HG02642 (cell line): ENCODE data around the gene LRMDA.

Experiments used
- ATAC-seq: cut with Tn5 transposase; IDR thresholded peaks from one replicate; pipeline ENCODE4 v1.9.1; 2021; ENCODE audit warnings: mild to moderate bottlenecking; ENCODE audit not compliant: unreplicated experiment, poor library complexity

LRMDA gene

DNA sequence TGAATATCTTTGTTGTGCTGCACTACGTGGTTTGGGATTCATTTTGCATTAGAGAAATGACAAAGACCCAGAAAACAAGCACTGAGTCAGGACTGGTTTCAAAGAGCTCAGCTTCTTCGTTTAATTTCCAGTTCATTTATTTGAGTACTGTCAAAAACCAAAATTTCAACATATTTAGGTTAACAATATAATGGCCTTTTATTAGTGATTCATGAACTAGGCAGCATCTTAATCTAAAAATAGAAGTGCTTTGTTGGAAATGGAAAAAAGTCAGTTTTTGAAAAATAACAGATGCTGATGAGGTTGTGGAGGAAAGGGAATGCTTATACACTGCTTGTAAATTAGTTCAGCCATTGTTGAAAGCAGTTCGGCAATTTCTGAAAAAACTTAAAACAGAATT is 856.4 kb downstream of the LRMDA start:
- no peak for ATAC-seq

DNA sequence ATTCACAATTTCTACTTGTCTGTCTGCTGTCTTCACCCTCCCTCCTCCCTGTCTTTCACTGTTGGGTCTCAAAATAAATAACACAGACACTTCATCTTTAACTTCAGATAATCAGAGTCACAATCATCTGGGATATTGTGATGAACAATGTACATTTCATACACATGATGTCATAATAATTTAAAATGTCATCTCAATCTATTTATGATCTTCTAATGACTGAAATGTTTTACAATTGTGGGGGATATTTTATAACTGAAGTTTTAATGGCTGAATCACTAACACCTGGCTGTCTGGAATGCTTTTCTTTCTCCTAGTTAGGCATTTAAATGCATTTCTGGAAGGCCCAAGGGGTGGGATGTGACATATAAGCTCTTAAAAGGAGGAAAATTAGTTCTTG is 859.8 kb downstream of the LRMDA start:
- ATAC-seq = no peak

- ATAC-seq = no peak
These were observed 860.5 kb downstream of the LRMDA start for GRCh38 chr10:76291885-76292284.

- no peak for ATAC-seq
These were observed 865.5 kb downstream of the LRMDA start for GRCh38 chr10:76296957-76297356.

GRCh38 chr10:76297358-76297757 is 865.9 kb downstream of the LRMDA start:
- ATAC-seq = no peak

DNA sequence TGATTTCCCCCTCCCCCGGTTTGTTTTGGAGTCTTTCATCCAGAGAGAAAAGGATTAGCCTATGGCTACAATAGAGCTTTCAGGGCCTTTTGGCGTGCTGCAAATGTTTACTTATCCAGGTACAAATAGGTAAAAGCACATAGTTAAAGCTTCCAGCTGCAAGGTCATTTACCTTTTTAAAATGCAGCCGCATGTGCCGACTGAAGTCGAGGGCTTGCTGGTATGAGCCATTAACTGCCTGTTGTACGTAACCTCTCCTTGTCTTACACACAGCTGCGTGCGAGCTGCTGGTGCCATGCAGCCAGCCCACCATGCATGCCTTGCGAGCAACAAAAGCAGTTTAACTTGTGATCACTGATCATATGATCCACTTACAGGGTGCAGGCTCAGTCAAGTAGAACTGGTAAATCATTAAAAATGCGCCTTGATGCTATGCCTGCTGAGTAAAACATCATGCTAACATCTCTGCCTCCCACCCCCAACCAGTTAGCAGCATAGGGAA is 866.4 kb downstream of the LRMDA start:
- no peak for ATAC-seq

GRCh38 chr10:76298329-76298728 is 866.9 kb downstream of the LRMDA start:
- ATAC-seq = no peak

DNA sequence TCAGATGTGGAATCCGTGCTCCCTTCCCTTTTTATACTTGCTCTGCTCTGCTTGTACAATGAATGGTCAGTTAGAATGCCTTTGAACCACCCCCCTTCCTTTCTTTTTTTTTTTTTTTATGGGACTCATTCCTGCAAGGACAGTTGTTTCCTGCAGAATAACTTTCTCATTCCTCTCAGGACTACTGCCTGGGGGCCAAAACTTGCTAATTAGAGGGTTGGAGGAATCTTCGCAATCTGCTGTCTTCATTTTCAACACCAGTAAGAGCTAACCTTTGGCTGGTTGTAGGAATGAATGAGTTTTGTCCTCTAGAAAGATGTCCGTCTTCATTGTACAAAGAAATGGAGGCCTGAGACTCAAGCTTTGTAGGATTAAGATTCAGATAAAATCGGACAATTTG is 868.1 kb downstream of the LRMDA start:
- ATAC-seq = no peak

- no peak for ATAC-seq
These were observed 869.8 kb downstream of the LRMDA start for GRCh38 chr10:76301211-76301610.

GRCh38 chr10:76301950-76302349 is 870.5 kb downstream of the LRMDA start:
- no peak for ATAC-seq

- no peak for ATAC-seq
These were observed 871.1 kb downstream of the LRMDA start for GRCh38 chr10:76302481-76302880.

DNA sequence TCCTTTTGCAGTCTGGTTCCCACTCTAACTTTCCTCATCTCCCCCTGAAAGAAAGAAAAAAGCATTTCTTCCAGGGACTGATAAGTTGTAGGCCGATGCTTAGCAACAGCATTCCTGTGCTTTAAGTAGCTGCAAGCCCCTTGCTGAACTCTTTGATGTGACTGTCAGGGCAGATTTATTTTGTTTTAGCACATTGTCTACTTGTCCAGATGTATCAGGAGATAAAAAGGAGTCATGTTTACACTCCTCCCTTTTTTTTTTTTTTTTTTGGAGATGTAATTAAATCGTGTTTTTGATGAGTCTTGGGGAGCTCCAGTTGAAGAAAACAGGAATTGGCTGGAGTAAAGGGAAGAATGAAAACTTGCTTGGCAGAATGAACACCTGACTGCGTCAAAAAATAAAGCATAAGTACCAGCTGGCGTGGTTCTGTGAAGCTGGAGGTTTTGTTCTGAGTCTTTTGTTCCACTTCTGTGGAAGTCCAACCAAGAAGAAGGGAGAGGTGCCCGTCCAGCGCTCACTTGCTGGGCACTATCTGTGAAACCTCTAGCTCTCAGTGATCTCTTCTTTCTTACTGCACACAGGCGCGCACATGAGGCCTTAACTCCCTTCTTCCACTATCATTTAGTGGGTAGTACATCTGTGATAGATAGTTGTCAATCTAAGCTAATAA is 871.7 kb downstream of the LRMDA start:
- no peak for ATAC-seq

DNA sequence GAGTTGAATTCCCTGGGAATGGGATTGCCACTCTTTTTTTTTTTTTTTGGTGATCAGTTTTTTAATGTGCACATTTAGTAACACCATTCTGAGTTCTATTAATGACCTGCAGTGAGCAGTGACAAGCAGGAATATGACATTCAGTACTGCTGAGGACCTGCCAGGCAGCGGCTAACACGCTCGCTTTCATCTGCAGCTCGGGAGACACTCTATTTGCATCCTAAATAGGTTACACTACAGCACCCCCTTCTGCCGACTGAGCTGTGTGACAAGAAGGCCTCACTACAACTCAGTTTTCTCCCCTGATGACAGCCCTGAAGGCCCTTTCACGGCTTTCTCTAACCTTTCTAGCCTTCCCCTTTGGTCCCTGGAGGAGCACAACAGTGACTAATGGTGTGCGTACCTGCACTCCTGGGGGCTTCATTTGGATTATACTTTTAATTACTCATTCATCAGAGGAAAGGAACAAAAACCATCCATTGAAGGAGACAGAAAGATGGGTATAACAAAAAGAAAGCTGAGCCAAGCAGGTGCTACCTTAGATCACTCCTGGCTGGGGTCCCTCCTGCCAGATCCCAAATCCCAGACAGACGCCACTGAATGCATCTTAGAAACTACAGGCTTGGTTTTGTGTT is 872.4 kb downstream of the LRMDA start:
- ATAC-seq = peak; percentile 68

DNA sequence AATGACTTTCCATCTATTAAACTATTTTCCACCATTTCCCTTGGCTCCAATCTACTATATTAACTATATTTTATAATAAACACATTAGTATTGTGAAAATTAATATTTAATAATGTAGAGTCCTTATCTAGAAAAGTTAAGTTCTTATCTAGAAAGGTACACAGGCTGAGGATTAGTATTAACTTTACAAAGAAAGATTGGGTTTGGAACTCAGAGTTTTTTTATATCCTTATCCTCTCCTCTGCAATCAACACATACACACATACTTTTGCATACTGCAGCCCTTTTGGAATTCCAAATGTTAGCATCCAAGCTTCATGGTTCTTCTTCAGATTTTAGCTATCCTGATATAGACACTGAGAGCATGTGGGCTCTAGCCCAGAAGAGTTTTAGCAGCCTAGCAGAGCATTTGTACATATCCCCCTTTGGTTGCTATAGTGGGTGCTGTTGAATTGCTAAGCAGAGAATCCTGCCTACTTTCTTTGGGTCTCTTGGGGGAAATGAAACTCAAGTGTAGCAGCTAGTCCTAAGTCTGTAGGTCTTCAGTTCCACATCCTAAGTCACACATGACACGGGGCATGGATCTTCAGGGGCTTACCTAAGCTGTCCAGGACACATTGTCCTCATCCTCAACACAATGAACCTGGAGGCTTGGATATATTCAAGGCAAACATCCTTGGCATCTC is 874.6 kb downstream of the LRMDA start:
- ATAC-seq = no peak

DNA sequence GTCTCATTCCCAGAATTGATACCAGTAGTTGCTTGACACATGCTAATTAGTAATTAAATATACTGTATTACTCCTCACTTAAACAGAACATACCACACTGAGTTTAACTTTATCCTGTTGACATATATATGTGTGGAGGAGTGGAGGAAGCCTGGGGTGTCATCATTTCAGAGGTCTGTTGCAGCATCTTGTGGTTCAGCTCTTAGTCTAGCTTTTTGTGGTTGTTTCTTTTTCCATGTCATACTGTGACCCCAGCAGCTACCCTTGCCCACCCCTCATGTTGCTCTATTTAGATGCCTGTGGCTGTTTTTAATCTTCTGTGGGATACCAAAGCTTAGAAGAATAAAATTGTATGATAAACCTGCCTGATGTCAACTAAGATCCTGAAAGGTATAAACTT is 875.4 kb downstream of the LRMDA start:
- ATAC-seq = no peak

GRCh38 chr10:76309070-76309469 is 877.6 kb downstream of the LRMDA start:
- ATAC-seq = no peak

- ATAC-seq = no peak
These were observed 878.5 kb downstream of the LRMDA start for GRCh38 chr10:76309741-76310587.

- ATAC-seq = no peak
These were observed 879.2 kb downstream of the LRMDA start for GRCh38 chr10:76310588-76311080.

DNA sequence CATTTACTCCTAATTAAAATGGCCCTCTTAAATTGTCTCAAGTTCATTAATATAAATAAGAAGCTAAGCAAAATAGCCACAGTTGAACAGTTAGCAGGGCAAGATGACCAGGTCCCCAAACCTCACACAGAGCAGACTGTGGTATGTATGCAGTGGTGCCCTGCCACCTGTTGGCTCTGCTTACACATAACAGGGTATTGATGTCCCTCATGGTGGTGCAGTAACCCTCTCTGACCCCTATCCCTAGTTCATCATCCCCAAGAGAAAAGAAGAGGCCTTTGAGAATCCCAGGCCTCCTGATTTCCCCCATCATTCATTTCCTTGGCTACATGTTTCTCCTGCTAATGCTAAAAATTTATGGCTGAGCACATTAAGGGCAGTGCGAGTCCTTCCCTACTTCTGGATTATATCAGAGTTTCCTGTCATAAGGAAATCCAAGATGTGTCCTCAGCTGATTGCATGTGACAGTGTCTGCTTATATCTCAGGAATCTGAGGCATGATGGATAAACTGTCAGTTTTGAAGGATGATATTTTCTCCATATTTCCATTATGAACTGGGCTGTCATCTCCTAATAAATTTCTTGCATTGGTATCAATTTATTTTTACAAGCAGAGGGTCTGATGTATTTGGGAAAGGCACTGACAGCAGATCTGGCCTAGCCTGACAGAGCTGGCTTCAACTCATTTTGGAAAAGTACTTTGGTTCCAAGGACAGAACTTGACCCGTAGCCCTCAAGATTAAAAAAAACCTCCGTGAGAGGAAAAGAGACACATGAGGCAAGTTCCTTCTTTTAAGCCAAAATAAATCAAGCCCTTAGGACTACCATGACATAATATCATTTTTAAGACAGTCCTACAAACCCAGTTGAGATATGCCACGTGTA is 880.6 kb downstream of the LRMDA start:
- peak; percentile 77 for ATAC-seq
